ENCODE measurements around the gene APBB1IP.
"Not testable (repeated sequence)": the region's sequence is repeated elsewhere in the genome, so short reads cannot be mapped to it uniquely, and the experiment has no call there.

APBB1IP gene, protein sequence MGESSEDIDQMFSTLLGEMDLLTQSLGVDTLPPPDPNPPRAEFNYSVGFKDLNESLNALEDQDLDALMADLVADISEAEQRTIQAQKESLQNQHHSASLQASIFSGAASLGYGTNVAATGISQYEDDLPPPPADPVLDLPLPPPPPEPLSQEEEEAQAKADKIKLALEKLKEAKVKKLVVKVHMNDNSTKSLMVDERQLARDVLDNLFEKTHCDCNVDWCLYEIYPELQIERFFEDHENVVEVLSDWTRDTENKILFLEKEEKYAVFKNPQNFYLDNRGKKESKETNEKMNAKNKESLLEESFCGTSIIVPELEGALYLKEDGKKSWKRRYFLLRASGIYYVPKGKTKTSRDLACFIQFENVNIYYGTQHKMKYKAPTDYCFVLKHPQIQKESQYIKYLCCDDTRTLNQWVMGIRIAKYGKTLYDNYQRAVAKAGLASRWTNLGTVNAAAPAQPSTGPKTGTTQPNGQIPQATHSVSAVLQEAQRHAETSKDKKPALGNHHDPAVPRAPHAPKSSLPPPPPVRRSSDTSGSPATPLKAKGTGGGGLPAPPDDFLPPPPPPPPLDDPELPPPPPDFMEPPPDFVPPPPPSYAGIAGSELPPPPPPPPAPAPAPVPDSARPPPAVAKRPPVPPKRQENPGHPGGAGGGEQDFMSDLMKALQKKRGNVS

DNA sequence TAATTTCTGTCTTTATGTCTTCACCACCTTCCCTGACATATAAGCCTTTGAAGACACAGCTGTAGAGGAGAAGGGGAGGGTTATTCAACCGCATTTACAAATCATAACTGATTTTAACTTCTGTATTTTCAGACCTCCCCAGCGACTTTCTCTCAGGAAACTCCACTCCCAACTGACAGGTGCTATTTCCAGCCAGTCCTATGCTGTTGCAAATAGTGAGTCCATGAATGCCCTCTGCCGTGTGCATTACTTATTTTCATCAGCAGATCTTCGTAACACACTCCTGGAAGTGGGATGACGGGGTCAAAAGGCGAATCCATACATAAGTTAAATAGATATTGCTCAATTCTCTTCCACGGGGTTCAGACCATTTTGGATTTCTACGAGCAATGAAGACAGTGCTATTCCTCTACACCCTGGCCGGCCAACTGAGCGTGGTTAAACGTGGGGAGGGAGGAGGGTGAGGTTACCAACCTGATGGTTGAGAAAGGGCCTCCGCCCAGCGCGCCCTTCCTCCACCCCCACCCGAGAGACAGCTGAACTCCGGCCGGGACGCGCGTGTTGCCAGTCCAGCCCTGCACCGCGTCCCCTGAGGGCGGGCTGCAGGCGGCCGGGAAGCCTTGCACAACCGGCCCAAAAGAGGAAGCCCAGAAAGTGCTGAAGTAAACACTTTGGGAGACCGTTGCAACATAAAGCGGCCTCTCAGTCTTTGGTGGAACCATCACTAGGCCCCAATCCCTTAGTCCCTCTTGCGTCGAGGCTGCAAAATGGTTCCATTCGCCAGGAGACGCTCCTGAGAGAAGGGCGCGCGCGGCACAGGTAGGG is at the start of gene APBB1IP:
Gene APBB1IP (plus strand): TSS at position 705 of the 825 bp plus-strand sequence. CDS start 53,986 bp downstream, outside the sequence.
- peak; percentile 4 for DNase-seq (ENCODE audit: low read depth)

DNA sequence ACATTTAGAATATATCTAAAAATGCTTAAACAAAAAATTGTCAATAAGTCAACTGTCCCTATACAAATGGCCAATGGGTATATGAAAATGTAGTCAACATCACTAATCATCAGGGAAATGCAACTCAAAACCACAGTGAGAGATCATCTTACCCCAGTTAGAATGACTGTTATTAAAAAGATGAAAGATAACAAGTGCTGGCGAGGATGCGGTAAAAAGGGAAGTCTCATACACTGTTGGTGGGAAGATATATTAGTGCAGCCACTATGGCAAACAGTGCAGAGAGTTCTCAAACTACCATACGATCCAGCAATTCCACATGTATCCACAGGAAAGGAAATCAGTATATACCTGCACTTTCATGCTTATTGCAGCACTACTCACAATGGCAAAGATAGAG is 48.6 kb upstream of the APBB1IP start:
- DNase-seq (ENCODE audit: low read depth) = no peak

DNA sequence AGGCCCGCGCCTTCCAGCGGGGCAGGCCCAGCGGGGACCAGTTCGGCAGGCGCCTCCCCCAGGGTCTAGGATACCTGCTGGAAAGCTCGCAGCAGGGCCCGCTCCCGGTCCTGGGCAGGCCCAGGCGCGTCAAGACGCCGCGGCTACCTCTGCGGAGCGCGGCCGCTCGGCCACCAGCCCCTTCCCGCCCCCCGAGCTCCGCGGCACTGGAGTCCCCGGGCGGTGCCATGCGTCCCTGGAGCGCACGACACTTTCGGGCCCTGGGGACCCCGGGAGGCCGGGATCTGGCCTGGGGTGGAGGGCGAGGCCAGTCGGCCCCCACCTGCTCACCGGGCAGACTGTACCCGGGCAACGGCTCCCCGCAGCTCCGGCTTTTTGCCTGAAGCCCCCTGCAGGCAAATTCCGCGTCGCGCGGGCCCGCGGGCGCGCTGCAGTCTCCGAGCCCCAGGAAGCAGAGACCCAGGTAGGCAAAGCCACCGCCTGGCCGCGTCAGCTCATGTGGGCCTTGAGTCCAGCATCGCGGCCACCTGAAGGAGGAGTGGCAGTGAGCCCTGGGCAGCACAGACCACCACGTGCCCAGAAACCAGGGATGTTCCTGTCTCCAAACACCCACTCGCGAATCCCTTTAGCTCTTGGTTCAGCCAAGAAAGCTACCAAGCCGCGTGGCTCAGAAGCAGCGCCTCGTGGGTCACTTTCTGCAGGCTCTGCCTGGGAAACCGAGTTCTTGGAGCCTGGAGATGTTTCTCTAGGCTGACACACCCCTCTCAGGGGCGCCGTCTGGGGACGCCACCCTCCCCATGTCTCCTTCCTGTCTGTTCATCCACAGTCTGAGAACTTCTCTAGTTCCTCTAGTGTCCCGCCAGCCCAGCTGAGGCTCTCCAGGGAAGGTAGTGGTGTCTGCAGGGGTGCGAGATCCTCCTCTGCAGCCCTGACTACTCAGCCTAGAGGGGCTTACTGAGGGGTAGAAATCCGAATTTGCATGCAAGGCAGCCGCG is 46.1 kb upstream of the APBB1IP start:
- no peak for DNase-seq (ENCODE audit: low read depth)

DNA sequence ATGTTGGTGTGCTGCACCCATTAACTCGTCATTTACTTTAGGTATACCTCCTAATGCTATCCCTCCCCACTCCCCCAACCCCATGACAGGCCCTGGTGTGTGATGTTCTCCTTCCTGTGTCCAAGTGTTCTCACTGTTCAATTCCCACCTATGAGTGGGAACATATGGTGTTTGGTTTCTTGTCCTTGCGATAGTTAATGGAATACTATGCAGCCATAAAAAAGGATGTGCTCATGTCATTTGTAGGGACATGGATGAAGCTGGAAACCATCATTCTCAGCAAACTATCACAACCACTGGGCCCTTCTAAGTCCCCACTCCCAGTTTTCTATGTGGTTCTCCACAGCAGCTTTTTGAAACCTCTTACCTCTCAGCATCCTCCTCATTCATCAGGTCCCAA is 39.8 kb upstream of the APBB1IP start:
- DNase-seq (ENCODE audit: low read depth) = not testable (repeated sequence)

DNA sequence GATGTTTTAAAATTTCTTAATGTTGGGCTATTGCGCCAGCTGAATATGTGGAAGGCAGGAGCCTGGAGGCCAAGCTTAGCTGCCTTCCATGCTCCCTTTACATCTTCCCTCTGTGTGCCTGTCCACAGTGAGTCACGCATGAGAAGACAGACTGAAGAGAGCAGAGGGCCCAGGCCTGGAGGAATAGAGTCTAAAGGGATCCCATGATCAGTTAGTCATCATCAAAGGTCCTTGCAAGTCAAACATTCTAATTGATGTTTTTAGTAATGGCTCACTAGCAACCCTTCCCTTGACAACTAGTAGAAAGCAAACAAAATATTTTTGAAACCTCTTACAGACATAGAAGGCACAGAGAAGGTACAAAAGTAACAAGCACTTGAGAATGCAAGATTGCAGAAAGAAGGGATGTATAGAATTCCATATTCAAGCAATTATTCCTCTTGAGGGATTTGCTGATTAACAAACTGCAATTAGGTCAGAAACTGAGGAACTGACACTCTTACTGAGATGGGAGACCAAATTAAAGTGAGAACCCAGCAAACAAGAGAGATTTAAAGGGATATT is 30.7 kb upstream of the APBB1IP start:
- DNase-seq (ENCODE audit: low read depth) = peak; percentile 38

DNA sequence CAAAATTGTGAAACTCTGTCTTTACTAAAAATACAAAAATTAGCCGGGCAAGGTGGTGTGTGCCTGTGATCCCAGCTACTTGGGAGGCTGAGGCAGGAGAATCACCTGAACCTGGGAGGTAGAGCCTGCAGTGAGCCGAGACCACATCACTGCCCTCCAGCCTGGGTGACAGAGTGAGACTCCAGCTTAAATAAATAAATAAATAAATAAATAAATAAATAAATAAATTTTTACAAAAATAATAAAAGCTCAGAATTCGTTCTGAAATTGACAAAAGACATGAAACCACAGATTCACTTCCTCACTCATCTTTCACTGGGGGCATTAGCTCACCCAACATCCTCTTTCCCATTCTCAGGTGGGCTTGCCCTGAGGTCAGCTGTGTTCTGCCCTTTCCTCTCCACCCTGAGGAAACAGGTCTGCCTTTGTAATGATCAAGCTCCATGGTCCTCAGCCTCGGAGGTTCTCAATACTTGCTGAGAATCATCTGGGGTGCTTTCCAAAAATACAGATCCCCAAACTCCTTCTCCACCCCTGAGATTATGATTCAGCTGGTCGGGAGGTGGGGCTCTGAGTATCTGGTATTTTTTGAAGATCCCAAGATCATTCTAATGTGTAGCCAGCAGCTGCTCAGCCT is 29.2 kb upstream of the APBB1IP start:
- DNase-seq (ENCODE audit: low read depth) = no peak

DNA sequence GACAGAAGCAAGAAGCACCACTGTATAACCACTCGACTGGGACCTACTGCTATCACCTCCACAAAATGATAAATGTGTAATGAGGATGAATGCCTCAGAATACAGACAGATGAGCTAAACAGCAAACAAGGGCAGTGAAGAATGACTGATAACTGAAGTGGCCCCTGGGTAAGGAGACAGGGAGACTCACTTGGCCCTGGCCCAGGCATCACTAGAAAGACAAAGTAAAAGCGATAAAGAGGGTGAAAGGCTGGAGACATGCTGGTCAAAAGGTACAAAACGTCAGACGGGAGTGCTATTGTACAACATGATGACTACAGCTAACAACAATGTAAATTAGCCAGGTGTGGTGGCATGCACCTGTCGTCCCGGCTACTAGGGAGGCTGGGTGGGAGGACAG is 27.8 kb upstream of the APBB1IP start:
- no peak for DNase-seq (ENCODE audit: low read depth)

DNA sequence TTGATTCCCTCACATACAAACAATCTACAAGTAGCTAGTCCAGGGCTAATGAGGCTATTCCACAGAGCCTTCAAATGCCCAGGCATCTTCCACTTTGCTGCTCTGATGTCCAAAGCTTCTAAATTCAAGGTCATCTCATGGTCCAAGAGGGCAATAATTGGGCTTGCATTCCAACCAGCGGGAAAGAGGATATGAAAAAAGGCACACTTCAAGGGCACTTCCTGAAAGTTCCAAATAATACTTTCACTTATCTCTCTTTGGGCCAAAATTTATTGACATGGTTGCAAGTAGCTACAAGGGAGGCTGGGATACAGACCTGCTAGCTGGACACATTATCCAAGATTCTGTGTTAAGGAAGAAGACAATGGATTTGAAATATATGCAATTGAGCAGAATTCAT is 25.2 kb upstream of the APBB1IP start:
- DNase-seq (ENCODE audit: low read depth) = no peak

DNA sequence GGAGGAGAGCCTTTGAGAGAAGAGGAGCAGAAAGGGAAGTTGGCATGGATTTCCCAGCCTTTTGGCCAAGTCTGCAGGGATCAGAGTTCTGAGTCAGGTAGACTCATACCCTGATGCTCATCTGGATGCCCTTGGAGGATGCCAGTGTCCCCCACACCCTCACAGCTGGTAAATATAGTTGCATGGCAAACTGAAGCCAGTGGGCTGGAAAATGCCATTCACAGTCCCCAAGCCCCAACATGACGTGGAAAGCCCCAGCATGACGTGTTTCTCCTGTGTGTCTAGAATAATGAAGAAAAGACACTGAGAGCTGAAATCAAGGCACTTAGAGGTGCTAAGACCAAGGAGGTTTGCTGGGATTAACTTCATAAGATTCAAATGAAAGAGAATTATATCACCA is 24.8 kb upstream of the APBB1IP start:
- no peak for DNase-seq (ENCODE audit: low read depth)

DNA sequence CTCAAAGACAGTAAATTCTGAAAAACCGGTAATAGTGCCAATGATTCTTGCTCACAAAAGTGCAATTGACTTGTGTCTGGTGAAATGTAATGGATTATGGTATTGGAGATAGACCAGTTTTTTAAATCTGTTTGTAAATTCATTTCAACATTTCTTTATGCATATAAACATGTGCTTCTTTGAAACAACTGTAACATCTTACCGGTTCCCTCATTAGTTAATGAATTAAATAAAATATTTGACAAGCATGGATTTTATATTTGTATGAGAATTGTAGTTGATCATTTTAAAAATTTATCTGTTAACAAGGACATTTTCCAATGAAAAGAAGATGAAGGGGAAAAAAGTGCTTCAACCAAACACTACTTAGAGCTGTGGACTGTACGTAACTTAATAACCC is 21.0 kb upstream of the APBB1IP start:
- no peak for DNase-seq (ENCODE audit: low read depth)

DNA sequence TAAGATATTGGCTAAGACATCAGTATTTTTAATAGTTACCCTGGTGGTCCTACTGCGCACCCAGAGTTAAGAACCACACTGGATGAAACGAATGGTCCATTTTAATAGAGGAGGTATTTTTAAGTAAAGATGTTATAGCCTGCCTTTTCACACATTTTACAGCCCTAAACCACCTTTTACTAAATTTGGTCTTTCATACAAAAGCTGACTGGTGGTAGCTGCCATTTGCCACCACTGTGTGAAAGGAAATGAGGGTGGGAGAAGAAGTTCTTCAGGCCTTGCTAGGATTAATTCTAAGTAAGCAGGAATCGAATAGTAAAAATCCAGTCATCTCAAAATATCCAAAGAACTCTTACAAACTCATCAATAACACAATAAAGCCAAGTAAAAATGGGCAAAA is 15.2 kb upstream of the APBB1IP start:
- no peak for DNase-seq (ENCODE audit: low read depth)

DNA sequence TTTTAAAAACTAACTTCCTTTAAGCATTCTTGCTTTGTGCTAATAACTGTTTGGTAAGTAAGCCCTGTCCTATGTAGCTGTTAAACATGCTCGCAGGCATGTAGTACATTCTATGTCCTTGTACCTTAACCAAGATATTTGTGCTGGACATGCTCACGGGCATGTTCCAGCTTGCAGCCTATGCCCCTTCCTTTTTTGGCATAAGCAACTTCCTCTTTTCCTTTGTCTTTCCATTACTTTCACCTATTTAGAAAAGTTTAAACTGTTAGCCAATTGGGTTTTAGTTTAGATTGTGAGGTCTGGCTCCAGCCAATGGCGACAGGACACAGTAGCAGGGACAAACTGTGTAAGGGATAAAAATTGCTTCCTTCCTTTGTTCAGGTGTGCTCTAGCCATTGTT is 14.4 kb upstream of the APBB1IP start:
- no peak for DNase-seq (ENCODE audit: low read depth)

DNA sequence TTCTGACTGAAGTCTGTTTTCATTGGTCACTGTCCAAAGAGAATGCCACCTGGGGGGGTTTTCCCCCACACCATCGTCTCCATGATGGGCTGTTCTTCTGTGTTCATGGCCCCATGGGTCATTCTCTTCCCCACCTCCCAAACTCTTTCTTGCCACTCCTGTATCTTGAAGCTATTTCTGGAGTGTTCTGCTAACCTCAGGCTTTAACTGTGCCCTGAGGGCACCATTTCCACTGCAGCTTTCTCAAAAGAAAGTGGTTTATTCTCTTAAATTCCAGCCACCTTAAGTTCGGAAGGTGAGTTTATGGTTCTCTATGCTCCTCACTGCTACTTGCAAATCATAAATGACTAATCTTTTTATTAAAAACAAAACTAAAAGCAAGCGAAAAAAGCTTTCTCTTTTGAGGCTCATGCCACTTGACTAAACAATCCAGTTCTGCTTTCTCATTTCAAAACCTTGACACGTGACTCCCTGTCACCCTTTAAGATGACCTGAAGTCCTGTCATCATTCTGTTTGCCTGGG is 7.4 kb upstream of the APBB1IP start:
- no peak for DNase-seq (ENCODE audit: low read depth)

DNA sequence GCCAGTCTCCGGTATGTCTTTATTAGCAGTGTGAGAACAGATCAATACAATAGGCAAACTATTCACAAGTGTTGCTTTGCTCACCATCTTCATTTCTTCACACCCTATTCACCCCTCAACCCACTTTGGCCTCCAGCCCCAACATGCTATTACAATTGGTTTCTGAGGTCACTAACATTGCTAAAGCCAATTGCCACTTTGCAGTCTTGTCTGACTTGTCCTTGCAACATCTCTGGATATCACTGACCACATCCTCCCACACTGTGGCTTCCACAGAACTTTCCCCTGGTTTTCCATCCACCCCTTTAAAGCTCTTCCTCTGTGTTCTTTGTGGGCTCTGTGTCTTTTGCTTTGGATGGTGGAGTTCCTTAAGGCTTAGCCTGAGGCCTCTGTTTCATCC is 5.2 kb upstream of the APBB1IP start:
- no peak for DNase-seq (ENCODE audit: low read depth)

DNA sequence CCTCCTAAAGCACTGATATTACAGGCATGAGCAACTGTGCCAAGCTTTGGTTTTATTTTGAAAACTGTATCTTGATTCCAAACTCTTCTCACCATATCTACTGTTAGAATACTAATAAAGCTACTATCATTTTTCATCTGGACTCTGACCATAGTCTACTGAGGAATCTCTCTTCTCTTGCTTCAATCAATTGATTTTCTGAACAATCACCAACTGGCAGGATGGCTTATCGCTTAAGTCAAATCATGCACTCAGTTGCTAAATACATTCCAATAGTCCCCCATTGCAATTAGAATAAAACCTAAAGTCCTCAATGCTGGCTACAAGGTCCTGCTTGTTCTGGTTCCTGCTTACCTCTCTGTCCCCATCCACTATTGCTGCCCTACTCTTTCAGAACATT is 2.3 kb upstream of the APBB1IP start:
- no peak for DNase-seq (ENCODE audit: low read depth)

DNA sequence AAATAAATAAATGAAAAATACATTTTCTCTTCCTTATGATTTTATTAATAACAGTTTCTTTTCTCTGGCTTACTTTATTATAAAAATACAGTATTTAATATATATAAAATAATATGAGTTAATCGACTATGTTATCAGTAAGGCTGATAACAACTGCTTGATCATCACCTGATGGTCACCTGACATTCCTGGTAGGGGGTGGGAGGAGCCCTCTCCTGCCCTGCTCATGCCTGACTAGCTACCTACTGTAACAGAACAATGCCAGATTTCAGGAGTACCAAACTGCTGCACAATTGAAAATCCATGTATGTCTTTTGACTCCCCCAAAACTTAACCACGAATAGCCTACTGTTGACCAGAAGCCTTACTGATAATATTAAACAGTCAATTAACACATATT is 1.3 kb upstream of the APBB1IP start:
- no peak for DNase-seq (ENCODE audit: low read depth)

DNA sequence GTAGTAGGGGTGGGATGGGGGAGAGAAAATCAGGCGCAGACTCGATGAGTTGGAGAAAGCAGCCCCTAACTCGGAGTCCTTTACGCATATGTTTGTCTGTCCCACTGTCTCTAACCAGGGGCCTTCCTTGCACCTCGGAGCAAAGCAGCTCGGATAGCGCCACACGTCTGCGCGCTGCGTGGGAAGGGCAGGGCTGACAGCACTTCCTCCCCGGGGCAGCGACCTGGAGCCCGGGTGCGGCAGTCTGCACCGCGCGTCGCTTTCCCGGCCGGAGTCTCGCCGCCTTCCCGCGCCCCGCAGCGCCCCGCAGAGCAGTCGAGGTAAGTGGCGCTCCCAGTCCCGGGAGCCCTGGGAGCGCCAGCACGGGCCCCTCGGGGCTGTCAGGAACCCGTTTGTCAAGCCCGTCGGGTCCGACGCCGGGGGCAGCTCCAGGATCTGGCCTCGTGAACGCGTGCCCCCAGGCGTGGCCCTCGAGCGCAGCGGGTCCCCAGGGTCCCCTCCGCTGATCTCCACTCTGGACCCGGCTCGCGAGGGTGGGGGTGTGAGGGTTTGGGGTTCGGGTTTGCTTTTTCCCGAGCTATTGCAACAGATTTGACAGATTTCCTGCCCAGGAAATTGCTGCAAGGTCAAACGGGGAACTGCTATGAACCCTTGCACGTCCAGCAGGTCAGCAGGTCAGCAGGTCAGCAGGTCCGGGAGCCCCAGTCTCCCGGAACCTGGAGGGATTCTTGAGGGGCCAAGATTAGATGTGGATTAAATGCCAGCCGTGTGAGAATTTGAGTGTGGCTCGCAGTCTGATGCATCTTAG is 597 bp downstream of the APBB1IP start:
- no peak for DNase-seq (ENCODE audit: low read depth)

DNA sequence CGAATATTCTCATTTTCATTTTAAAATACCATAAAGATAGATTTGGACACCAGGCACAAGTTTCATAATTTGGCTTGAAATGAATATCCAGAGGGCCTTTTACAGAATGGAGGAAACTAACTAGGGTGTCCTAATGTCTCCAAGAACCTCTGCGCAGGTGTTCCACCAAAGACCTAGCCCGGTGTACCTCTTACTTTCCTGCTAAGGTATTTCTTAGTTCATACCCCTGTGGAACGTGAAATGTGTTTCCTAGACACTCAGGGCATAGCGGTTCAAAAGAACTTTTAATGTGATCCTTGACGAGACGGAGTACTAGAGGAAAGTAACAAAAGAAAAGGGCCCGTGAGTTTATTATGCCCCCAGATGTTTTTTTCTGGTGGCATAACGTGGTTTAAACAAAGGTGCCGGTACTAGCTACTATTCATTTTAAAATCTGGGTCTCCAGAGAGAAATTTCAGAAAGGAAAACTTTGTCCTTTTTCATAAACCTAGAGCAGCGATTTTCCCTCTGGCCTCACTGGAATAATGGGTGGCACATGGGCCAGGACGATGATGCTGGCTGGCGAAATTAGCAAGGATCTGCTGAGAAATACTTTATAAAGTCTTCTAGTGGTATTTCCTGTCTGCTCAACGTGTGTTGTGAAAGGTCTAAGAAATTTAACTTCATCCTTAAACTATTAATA is 1.4 kb downstream of the APBB1IP start:
- DNase-seq (ENCODE audit: low read depth) = no peak

DNA sequence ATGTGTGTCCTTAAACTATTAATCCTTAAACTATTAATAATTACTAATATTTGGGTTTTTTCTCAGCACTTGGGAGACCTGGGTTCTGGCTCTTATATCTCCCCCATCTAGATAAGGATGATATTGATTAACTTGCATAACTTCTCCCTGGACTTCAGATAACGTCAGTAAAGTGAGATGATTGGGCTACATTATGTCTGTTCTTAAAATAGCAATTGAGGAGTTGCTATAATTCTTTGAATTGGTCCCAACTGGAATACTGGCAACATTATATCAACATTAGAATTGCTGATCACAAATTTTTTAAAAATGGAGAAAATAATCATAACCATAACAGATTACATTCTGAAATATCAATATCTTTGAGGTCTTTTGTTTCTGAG is 1.9 kb downstream of the APBB1IP start:
- DNase-seq (ENCODE audit: low read depth) = no peak

Data from iris pigment epithelial cell (primary cell).